ENCODE data around the gene NRTN. TPM values are rescaled to one million over a fixed set of nuclear protein-coding genes. Genes with fewer than 3 reads are reported as not detected.

Gene NRTN
- polyA plus RNA-seq, 3 donors: not detected

DNA sequence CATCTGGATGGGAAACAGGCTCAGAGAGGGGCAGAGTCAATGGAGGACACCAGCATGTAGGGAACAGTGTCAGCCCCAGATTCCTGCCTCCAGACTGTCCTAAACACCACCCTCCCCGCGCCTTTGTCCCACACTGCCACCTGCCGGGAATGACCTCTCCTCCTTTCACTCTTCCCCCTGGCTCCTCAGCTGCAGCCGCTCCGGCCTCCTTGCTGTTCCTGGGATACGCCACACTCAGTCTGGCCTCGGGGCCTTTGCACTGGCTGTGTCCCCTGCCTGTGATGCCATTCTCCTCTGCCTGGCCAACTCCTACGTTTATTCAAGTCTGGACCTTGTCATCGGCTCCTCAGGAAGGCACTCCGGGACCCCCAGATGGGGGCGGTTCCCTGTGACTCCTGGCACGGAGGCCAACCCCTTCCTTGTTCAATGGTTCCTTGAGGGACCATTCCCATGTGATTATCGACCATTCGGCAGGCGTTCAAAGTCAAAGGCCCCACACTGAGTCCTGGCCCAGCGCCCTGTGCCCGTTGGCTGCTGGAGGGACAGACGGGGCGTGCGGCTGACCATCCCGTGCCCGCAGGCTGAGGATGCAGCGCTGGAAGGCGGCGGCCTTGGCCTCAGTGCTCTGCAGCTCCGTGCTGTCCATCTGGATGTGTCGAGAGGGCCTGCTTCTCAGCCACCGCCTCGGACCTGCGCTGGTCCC, 18.9 kb downstream of the NRTN start:
- Histone ChIP-seq H3K36me3 (replicated peaks in 1 of 2; ENCODE audit: control insufficient read depth in 1 of 2, insufficient read depth in 2 of 2, low read length in 2 of 2) (no peaks in the 10 kb centered on the region), H3K9me3 (replicated peaks in 1 of 2; ENCODE audit: control insufficient read depth in 1 of 2, insufficient read depth in 1 of 2, low read length in 2 of 2) (peaks cover 0 to 5% of the 10 kb centered on the region in 2 donors), H3K4me1 (ENCODE audit: control insufficient read depth in 1 of 2, insufficient read depth in 2 of 2, low read length in 2 of 2) (peaks cover 13 to 21% of the 10 kb centered on the region in 2 donors), H3K79me2 (ENCODE audit: insufficient read depth, low read length) (no peaks in the 10 kb centered on the region), H4K20me1 (ENCODE audit: insufficient read depth, low read length) (no peaks in the 10 kb centered on the region), H3K4me2 (replicated peaks; ENCODE audit: extremely low read depth, low read length, poor library complexity, severe bottlenecking) (no peak overlapping the region), H3K9ac (ENCODE audit: insufficient read depth, low read length, poor library complexity, severe bottlenecking) (no peak overlapping the region), H3K4me3 (replicated peaks in 1 of 3; ENCODE audit: low read depth in 2 of 3, low read length in 3 of 3) (no peak overlapping the region), H3K27ac (ENCODE audit: low read depth in 1 of 2, low read length in 2 of 2) (no peak overlapping the region), H3K27me3 (ENCODE audit: control insufficient read depth in 2 of 2, insufficient read depth in 2 of 2, low read length in 2 of 2) (peaks cover 0 to 8% of the 10 kb centered on the region in 2 donors), H2AFZ (ENCODE audit: insufficient read depth, low read depth, low read length, poor library complexity, severe bottlenecking) (no peak overlapping the region)
- Mint-ChIP-seq H3K9me3 (peaks cover 2 to 15% (median 8%) of the 10 kb centered on the region in 7 donors), H3K27ac (no peak overlapping the region), H3K4me1 (peaks cover 16% of the 10 kb centered on the region), H3K27me3 (ENCODE audit: low read depth in 3 of 3) (peaks cover 18 to 28% (median 18%) of the 10 kb centered on the region in 3 donors), H3K36me3 (no peaks in the 10 kb centered on the region), H3K4me3 (no peak overlapping the region)
- TF ChIP-seq, protein P1, sequence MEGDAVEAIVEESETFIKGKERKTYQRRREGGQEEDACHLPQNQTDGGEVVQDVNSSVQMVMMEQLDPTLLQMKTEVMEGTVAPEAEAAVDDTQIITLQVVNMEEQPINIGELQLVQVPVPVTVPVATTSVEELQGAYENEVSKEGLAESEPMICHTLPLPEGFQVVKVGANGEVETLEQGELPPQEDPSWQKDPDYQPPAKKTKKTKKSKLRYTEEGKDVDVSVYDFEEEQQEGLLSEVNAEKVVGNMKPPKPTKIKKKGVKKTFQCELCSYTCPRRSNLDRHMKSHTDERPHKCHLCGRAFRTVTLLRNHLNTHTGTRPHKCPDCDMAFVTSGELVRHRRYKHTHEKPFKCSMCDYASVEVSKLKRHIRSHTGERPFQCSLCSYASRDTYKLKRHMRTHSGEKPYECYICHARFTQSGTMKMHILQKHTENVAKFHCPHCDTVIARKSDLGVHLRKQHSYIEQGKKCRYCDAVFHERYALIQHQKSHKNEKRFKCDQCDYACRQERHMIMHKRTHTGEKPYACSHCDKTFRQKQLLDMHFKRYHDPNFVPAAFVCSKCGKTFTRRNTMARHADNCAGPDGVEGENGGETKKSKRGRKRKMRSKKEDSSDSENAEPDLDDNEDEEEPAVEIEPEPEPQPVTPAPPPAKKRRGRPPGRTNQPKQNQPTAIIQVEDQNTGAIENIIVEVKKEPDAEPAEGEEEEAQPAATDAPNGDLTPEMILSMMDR (IDR thresholded peaks at IDR 0.05): no peak
- intact Hi-C loops (cut with micrococcal nuclease): no loop called here
- WGBS (ENCODE audit: insufficient coverage): 92% methylated on average over 29 of the region's 30 CpGs
- no peak for DNase-seq

DNA sequence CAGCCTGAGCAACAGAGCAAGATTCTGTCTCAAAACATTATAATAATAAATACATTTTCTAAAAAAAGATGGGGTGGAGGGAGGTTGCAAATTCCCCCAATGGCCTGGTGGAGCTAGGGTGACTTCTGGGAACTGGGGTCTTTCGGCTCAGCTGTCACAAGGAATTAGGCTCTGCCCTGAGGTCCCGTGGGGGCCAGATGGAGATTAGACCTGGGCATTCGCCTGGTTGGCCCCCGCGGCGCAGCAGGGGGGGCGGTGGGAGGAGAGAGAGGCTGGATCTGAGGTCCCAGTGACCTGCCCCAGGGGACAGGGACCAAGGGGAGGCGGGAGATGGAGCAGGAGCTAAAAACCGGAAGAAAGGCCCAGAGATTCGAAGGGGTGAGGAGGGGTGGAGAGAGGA, 19.9 kb downstream of the NRTN start:
- Mint-ChIP-seq H3K4me1 (peaks cover 18% of the 10 kb centered on the region), H3K27me3 (ENCODE audit: low read depth in 3 of 3) (peaks cover 19 to 38% (median 25%) of the 10 kb centered on the region in 3 donors), H3K9me3 (peaks cover 2 to 15% (median 9%) of the 10 kb centered on the region in 7 donors), H3K4me3 (no peak overlapping the region), H3K27ac (no peak overlapping the region), H3K36me3 (no peaks in the 10 kb centered on the region)
- DNase-seq: no peak
- Histone ChIP-seq H2AFZ (ENCODE audit: insufficient read depth, low read depth, low read length, poor library complexity, severe bottlenecking) (no peak overlapping the region), H3K4me1 (ENCODE audit: control insufficient read depth in 1 of 2, insufficient read depth in 2 of 2, low read length in 2 of 2) (peaks cover 19 to 26% of the 10 kb centered on the region in 2 donors), H3K27me3 (ENCODE audit: control insufficient read depth in 2 of 2, insufficient read depth in 2 of 2, low read length in 2 of 2) (peaks cover 0 to 19% of the 10 kb centered on the region in 2 donors), H3K9ac (ENCODE audit: insufficient read depth, low read length, poor library complexity, severe bottlenecking) (no peak overlapping the region), H3K4me3 (replicated peaks in 1 of 3; ENCODE audit: low read depth in 2 of 3, low read length in 3 of 3) (no peak overlapping the region), H4K20me1 (ENCODE audit: insufficient read depth, low read length) (no peaks in the 10 kb centered on the region), H3K4me2 (replicated peaks; ENCODE audit: extremely low read depth, low read length, poor library complexity, severe bottlenecking) (no peak overlapping the region), H3K79me2 (ENCODE audit: insufficient read depth, low read length) (no peaks in the 10 kb centered on the region), H3K9me3 (replicated peaks in 1 of 2; ENCODE audit: control insufficient read depth in 1 of 2, insufficient read depth in 1 of 2, low read length in 2 of 2) (peaks cover 0 to 5% of the 10 kb centered on the region in 2 donors), H3K27ac (ENCODE audit: low read depth in 1 of 2, low read length in 2 of 2) (no peak overlapping the region), H3K36me3 (replicated peaks in 1 of 2; ENCODE audit: control insufficient read depth in 1 of 2, insufficient read depth in 2 of 2, low read length in 2 of 2) (no peaks in the 10 kb centered on the region)
- WGBS (ENCODE audit: insufficient coverage): 100% methylated on average over 1 of the region's 10 CpGs
- TF ChIP-seq, protein P1 (IDR thresholded peaks at IDR 0.05): no peak
- intact Hi-C loops (cut with micrococcal nuclease): no loop called here
